GM21786 (cell line): Measurements from ENCODE around the gene GRIN1.
"Not testable (repeated sequence)": the region's sequence is repeated elsewhere in the genome, so short reads cannot be mapped to it uniquely, and the experiment has no call there.

Experiments
- ATAC-seq: cut with Tn5 transposase; IDR thresholded peaks from one replicate; pipeline ENCODE4 v1.9.1; 2021; ENCODE audit not compliant: unreplicated experiment

The GRIN1 gene

DNA sequence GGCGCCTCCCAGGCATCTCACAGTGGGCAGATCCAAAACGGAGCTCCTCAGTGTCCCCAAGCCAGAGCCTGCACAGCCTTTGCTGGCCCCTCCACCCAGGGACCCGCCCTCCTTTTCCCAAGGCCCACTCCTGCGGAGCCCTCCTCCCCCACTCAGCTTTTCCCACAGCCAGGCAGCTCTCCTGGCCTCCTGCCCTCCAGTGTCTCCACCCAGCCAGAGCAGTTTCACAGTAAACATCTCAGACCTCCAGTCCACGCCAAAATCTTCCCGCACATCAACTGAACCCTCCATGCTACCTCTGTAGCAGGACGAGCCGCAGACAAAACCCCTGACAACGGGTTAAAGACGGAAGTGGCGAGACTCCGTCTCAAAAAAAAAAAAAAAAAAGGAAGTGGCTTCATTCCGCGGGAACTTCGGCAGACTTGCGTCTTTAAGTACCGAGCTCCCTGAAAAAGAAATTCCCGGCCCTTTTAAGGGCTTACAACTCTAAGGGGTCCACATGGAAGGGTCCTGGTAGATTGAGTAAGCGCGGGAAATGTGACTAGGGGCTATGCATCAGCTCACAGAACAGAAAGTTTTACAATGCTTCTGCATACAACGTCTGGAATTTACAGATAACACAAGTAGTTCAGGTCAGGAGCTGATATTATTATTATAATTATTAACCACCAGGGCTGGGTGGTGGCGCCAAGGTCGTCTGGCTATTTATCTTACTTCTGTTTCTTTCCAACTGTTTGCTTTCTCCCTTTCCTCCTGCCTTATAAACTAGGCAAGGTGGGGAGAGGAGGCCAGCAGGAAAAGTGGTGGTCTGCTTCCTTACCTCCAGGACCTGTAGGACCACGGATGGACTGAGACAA, 11.4 kb upstream of the GRIN1 start:
- no peak for ATAC-seq

DNA sequence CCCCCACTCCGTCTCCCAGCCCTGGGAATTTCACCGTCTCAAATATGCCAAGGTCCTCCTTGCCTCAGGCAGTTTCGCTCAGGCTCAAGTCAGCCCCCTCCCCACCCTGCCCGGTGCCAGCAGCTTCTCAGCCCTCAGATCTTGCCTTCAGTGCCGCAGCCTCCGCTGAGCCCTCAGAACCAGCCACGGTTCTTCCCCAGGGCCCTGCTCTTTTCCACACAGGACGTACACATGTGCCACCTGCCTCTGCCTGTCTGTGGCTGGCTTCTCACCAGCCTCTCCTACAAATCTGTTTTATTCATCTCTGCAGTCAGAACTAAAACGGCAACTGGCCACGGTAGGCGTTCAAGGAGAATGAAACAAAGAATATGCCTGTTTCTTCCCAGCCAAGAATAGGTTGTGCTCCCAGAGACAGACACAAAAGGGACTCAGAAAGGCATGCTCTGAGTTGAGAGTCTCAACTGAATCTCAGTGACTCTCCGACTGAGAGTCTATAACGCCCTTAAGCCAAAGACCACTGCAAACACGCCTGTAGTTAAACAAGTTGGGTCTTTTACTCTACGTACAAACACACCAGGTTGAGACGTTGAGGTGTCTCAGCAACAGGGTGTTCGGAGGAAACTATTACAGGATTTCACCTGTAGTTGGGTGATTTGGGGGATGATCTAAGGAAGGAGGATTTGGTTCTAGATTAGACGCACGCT, 10.6 kb upstream of the GRIN1 start:
- no peak for ATAC-seq

GRCh38 chr9:137128862-137129455, 10.0 kb upstream of the GRIN1 start:
- ATAC-seq = peak; percentile 2

DNA sequence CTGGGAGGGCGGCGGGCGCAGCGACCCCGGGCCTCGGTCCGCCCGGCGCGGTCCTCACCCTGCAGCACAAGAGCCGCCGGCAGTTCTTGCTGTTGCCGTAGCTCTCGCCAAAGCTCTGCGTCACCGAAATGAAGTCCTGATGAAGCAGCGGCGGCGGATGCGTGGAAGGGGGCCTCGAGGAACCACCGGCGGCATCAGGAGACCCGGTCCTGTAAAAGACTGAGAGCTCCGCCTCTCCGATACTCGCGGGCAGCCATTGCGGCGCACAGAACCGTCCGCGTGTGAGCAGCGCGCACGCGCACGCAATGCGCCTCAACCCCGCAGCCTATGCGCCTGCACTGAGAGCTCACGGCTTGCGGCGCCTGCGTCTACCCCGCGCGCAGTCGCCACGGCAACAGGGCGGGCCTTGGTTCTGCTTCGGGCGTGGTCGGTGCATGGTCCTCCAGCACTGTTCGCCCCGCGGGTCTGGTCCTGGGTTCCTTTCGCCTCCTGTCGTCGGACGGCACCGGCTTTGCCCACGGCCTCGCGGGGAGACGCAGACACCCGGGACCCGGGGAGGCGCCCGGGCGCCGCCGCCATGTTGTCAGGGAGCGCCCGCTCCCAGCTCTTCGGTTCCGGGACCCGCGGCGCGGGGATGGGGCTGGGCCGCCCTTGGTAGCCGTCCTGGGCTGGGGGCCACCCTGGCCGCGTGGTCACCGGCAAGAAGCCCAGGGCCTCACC, 9.3 kb upstream of the GRIN1 start:
- ATAC-seq = peak; percentile 80

GRCh38 chr9:137130176-137130755, 8.7 kb upstream of the GRIN1 start:
- ATAC-seq = no peak

DNA sequence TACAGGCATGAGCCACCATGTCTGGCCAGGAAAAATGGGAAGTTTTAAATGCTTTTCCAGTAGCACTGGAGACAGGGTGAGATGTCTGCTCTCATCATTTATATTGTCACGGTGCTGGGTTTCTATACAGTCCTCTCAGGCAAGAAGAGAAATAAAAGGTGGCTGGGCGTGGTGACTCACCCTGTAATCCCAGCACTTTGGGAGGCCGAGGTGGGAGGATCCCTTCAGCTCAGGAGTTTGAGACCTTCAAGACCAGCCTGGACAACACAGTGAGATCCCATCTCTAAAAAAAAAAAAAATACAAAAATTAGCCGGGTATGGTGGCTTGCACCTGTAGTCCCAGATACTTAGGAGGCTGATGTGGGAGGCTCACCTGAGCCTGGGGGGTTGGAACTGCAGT, 4.8 kb upstream of the GRIN1 start:
- no peak for ATAC-seq

GRCh38 chr9:137135154-137135553, 3.8 kb upstream of the GRIN1 start:
- not testable (repeated sequence) for ATAC-seq

DNA sequence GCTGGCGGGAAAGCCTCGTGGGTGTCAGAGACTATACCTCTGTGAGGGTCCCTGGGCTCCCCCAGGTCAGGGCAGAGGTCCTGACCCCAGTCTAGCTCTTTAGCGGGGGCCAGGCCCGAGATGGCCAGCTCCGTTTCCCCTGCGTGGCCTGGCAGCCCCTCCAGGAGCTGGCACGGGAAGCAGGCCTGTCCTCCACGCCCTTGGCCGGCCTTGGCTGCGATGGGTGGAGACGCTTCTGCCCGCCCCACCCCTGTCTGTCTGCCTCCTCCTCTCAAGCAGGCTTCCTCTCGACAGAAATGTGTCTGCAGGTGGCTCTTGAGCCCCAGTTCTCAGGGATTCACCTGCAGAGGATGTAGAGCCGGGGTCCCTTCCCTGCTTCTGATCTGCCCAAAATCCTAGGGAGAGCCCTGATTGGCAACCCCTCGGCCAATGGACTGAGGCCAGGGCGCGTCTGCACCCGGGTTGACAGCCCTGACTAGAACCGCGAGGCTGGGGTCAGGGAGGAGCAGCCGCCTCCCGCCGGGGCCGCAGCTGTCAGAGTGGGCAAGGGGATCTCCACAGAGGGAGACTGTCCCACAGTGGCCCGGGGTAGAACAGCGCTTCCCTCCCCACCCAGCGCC, 2.6 kb upstream of the GRIN1 start:
- no peak for ATAC-seq

GRCh38 chr9:137136881-137137607, 1.9 kb upstream of the GRIN1 start:
- ATAC-seq = no peak

DNA sequence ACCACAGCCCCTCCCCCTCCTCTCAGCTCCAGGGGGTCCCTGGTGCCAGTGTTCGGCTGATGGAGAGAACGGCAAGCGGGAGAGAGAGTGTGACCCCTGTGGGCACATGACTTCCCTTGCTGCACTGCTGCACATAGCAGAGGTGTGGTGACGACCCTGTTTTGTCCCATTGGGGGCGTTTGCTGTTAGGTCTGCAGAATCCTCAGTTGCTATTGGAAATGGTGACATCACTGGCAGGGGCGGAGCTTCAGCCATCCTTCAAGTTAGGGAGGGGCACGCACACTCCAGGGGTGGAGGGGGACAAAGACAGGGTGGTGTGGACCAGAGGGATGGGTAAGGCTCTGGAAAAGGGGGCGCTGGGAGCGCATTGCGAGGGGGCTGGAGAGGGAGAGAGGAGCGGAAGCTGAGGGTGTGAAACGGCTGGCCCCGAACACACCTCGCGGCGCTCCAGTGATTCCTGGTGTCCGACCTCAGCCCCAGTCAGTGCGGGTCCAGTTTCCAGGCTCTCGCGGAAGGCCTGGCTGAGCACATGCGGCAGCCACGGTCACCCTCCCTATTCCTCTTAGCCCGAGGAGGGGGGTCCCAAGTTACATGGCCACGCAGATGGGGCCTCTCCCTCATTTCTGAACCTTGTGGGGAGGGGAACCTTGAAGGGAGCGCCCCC, 764 bp upstream of the GRIN1 start:
- no peak for ATAC-seq

DNA sequence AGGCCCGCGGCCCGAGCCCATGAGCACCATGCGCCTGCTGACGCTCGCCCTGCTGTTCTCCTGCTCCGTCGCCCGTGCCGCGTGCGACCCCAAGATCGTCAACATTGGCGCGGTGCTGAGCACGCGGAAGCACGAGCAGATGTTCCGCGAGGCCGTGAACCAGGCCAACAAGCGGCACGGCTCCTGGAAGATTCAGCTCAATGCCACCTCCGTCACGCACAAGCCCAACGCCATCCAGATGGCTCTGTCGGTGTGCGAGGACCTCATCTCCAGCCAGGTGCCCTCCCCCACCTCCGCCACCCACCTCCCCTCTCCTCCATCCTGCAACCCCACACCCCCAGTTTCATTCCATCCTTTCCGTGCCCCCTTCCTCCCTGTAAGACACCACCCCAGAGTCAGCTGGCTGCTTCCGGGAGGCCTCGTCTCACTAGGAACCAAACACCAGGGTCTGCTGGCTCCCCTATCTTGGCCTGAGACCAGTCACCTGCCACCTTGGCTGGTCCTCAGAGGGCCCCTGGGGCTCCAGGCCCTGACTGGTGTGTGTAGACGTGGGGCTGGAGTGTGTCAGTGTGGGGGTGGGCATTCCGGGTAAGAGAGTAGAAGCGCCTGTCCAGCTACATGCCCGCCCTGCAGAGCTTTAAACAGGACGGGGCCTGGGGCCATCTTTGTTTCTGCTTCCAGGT, 655 bp downstream of the GRIN1 start:
- no peak for ATAC-seq

DNA sequence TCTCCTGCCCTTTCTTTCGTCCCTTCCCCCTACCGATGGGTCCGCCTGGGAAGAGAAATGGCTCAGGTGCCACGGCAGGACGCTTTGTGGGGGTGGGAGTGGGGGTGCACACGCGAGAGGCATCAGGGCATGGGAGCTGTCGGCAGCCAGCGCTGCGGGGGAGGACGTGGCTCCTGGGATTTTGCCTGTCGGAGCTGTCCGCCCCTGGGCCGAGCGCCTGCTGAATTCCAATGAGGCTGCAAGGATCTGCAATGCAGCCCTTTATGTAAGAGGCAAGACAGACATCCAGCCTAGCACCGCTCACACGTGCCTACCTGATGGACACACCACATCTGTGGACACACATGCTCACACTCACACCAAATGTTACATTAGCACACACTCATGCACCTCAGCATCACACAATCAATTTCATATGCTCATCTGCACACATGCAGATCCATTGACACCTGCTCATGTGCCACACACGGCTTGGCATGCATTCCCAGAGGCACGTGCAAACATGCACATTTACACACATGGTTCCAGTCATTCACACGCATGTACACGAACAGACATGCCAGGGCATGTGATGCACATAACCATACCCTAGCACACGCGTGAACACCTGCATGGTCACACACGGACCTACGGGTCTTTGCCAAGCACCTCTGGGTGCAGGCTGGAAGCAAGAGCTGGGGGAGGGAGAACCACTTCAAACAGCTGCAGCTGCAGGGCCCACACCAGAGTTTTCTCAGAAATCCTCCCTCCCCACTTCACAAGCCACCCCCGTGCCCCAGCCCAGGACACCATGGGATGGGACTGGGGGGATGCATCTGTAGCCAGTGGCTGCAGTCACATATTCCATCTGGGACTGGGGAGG, 1.4 kb downstream of the GRIN1 start:
- no peak for ATAC-seq

DNA sequence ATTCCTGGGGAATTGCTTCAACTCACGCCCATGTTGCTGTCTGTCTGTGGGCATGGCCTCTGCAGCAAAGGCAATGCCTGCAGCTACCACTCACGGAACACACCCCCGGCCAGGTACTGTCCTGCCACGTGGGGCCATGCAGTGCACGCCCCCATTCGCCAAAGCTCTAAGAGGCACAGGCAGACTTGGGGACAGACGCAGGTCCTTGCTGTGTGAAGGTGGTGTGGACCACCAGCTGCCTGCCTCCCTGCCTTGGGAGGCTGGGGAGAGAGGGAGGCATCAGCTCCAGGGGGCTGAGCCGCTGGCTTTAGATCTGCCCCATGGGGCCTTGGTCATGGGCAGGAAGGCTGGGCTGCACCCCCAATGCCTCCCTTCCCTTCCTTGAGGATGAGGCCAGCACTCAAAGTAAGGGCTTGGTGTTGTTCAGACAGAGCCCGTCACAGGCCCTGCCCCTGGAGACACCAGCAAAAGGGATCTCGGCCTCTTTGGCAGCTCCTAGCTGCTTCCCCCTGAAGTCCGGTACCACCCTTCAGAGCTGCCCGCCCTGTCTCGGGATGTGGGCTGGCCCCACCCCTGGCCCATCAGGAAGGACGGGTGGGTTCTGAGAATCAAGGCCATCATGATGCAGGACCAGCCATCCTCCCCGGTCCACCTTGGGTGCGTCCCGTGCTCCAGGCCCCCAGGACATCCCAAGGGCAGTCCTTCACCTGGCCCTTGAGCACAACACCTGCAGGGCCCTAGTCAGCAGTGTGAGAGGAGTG, 2.3 kb downstream of the GRIN1 start:
- no peak for ATAC-seq

DNA sequence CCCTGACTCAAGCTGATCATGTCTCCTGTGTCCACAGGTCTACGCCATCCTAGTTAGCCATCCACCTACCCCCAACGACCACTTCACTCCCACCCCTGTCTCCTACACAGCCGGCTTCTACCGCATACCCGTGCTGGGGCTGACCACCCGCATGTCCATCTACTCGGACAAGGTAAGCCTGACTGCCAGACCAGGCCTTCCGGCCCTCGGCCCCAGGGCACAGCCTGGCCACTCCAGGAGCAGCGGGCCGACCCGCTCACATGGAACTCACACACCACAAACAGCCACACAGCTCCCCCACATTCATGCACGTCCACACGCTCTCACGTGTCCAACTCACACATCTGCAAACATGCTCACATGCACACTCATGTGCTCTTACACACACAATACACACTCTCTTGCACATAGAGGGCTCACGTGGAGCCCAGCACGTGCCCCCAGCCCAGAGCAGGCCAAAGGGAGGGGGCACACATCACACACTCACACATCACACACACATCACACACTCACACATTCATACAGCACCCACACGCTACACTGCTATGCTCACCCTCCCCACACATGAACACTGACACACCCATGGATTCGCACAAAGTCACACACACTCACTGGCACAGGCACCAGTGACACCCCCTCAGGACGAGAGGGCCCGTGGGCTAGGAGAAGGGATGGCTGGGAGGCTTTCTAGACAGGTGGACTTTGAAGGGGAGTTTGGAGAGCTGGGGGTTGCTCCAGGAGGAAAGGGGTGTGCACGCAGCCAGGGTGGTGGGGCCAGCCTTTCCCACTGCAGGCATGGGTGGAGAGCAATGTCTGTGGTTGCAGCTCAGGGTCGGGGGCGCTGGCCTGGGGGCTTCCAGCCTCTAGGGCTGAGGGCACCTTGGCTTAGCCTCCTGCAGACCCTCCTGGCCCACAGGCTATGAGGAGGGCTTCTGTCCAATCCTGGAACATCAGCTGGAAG, 3.3 kb downstream of the GRIN1 start:
- ATAC-seq = no peak

DNA sequence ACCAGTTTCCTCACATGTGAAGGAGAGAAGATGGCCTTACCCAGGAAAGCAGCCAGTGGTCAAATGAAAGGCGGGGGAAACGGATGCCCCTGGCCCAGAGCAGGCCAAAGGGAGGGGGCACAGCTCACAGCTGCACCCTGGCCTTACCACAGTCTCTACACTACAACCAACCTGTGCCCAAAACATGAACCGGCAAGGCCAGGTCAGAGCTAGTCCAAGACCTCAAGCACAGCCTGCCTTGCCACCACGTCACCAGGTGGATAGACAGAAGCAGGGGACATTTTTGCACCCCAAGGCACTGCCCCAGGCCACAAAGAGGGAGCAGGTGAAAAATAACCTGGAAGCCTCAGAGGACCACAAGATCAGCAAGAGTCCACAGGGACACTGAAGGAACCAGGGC, 4.5 kb downstream of the GRIN1 start:
- no peak for ATAC-seq
